Measurements from ENCODE around the gene KDM3B. TPM values are rescaled to one million over a fixed set of nuclear protein-coding genes. Genes with fewer than 3 reads are reported as not detected.
"Not testable (repeated sequence)": the region's sequence is repeated elsewhere in the genome, so short reads cannot be mapped to it uniquely, and the experiment has no call there.

KDM3B gene
- total RNA-seq, 1 donor from 2014 or later: 61.3 TPM

- intact Hi-C loops (cut with micrococcal nuclease): no loop called here
Observed at GRCh38 chr5:138385660-138386059, 33.2 kb downstream of the KDM3B start.

- intact Hi-C loops (cut with micrococcal nuclease): no loop called here
Observed at GRCh38 chr5:138386290-138386689, 33.8 kb downstream of the KDM3B start.

GRCh38 chr5:138389332-138389731 is 36.8 kb downstream of the KDM3B start:
- intact Hi-C loops (cut with micrococcal nuclease): no loop called here

- intact Hi-C loops (cut with micrococcal nuclease): not testable (repeated sequence)
Observed at GRCh38 chr5:138389911-138390310, 37.4 kb downstream of the KDM3B start.

GRCh38 chr5:138391859-138392386 is 39.4 kb downstream of the KDM3B start:
- intact Hi-C loops (cut with micrococcal nuclease): no loop called here

- intact Hi-C loops (cut with micrococcal nuclease): no loop called here
Observed at GRCh38 chr5:138402640-138403039, 50.2 kb downstream of the KDM3B start.

- intact Hi-C loops (cut with micrococcal nuclease): no loop called here
Observed at GRCh38 chr5:138408023-138408422, 55.5 kb downstream of the KDM3B start.

- intact Hi-C loops (cut with micrococcal nuclease): loop anchor here (1.0 kb wide), 1 partner anchor 231 kb away; no protein-coding TSS in a partner anchor
Observed at GRCh38 chr5:138410996-138411640, 58.6 kb downstream of the KDM3B start.

- intact Hi-C loops (cut with micrococcal nuclease): no loop called here
Observed at GRCh38 chr5:138418444-138418843, 66.0 kb downstream of the KDM3B start.

GRCh38 chr5:138425079-138425478 is 72.6 kb downstream of the KDM3B start:
- intact Hi-C loops (cut with micrococcal nuclease): no loop called here

GRCh38 chr5:138435943-138436342 is 83.5 kb downstream of the KDM3B start:
- intact Hi-C loops (cut with micrococcal nuclease): no loop called here

- intact Hi-C loops (cut with micrococcal nuclease): loop anchor here (2.0 kb wide), 1 partner anchor 27 kb away; the partner anchor contains the start of gene EGR1
Observed at GRCh38 chr5:138438003-138438723, 85.7 kb downstream of the KDM3B start.

GRCh38 chr5:138438724-138439476 is 86.4 kb downstream of the KDM3B start, which contains the start of gene REEP2:
Gene REEP2, plus strand, starts transcription at chr5:138439057. Its CDS starts 152 bp downstream, at chr5:138439209.
- intact Hi-C loops (cut with micrococcal nuclease): loop anchor here (1.0 to 2.0 kb wide), 2 partner anchors 26 to 261 kb away; partner anchors contain the start of genes BRD8 and EGR1

- intact Hi-C loops (cut with micrococcal nuclease): loop anchor here (1.0 to 2.0 kb wide), 2 partner anchors 25 to 261 kb away; partner anchors contain the start of genes BRD8 and EGR1
Observed at GRCh38 chr5:138439477-138440158, 87.1 kb downstream of the KDM3B start.

- intact Hi-C loops (cut with micrococcal nuclease): no loop called here
Observed at GRCh38 chr5:138440159-138441073, 87.9 kb downstream of the KDM3B start.

GRCh38 chr5:138441221-138441620 is 88.7 kb downstream of the KDM3B start:
- intact Hi-C loops (cut with micrococcal nuclease): no loop called here

- intact Hi-C loops (cut with micrococcal nuclease): no loop called here
Observed at GRCh38 chr5:138444078-138444773, 91.7 kb downstream of the KDM3B start.

GRCh38 chr5:138444774-138445546 is 92.5 kb downstream of the KDM3B start:
- intact Hi-C loops (cut with micrococcal nuclease): no loop called here
